NCI-H2107 treated with DMSO at 0.1 percent for 48 hours (cell line): Measurements from ENCODE around the gene CENPM.

Experiments used
- DNase-seq: peaks from one replicate; lab custom pipeline; 2025; ENCODE audit not compliant: unreplicated experiment; lab: John Stamatoyannopoulos, UW

The CENPM gene, protein sequence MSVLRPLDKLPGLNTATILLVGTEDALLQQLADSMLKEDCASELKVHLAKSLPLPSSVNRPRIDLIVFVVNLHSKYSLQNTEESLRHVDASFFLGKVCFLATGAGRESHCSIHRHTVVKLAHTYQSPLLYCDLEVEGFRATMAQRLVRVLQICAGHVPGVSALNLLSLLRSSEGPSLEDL

DNA sequence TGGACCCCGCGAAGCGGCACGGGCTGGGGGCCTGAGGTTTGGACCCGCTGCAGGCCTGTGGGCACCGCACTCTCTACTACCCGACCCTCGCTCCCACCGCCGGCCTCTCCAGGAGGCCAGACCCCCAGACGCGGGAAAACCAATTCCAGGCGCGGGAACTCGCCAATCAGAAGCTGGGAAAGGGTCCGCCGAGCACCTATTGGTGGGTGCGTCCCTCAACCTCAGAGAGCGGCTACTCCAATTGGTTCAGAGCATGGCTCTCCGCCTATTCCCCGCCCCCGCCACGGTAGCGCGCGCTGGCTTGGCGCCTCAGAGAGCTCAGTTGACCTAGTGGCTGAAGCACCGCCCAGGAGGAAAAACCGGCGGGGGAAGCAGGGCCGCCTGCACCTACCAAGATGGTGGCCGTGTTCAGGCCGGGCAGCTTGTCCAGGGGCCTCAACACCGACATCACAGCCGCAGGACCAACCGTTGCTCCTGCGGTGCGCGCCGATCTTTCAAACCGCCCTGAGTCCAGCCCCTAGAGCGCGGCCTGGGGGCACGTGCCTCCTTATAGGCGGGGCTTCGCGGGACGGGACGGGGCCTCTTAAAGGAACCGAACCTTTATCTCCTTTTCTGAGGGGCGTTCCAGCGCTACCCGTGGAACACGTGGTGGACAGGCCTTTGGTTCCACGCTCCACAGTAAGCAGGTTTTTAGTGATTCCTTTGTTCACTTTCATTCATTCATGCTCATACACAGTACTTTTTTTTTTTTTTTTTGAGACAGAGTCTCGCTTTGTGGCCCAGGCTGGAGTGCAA, at the start of gene CENPM:
Gene CENPM, minus strand, starts transcription at position 524 of the 795 bp plus-strand sequence. Its CDS starts 76 bp downstream, at position 448.
- peak; percentile 66 for DNase-seq

DNA sequence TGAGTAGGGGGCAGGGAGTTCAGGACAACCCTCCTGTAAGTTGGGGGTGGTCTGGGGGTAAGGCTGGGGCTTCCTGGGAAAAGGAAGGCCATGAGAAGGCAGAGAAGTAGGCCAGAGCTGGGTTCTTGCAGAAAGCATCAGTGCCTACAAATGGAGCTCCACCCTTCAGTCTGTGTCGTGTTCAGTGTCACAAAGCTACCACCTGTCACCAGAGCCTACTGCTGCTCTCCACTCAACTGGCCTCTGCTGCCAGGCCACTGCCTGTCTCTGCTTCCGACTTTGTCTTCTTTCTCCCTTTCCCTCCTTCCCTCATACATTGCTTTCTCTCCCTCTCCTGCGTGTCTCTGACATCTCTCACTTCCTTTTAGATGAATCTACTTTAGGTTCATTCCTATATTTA, 48.3 kb upstream of the CENPM start:
- no peak for DNase-seq

DNA sequence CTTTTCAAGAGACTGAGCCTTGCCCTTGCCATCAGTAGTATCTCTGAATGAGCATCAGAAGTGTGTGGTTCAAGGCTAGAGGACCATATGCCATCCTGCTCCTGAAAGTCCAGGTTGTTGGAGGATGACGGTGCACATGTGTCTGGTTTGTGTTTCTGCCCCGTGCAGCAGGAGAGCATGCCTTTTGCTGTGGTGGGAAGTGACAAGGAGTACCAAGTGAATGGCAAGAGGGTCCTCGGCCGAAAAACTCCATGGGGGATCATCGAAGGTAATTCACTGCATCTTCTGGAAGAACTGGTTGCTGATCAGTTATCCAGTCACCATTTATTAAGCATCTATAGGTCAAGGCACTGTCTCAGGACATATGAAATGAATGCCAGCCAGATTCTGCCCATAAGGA, 45.5 kb upstream of the CENPM start:
- no peak for DNase-seq

DNA sequence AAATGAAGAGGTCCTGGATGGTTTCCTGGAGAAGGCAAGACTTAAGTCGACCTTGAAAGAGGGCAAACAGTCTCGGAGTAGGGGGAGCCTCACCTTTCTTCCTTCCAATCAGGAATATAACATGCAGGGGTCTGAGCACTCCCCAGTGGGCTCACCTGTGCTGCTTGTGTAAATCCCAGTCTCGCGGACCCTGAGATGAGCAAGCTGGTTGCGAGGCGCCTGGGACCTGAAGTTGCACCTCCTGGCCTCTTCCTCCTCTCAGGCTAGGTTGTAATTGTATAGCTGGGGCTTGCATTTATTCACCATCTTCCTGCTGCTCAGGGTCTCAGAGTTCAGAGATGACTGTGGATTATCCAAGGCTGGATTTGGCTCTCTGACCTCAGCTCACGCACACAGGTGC, 44.2 kb upstream of the CENPM start:
- no peak for DNase-seq

DNA sequence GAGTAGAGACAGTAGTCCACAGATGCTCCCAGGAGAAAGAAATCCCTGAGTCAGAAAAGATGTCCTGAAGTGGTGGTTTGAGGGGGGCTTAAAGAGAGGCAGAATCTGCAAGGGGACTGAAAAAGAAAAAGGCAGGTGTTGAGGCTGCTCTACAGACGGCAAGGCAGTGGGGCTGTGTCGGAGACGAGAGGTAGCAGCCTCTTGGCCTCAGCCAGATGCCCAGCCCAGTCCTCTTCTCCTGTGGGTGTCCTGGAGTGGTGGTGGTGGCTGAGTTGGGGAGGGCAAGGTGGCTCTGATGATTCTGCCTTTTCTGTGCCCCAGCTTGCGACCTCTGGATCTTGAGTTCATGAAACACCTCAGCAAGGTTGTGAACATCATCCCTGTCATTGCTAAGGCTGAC, 42.3 kb upstream of the CENPM start:
- DNase-seq: no peak

DNA sequence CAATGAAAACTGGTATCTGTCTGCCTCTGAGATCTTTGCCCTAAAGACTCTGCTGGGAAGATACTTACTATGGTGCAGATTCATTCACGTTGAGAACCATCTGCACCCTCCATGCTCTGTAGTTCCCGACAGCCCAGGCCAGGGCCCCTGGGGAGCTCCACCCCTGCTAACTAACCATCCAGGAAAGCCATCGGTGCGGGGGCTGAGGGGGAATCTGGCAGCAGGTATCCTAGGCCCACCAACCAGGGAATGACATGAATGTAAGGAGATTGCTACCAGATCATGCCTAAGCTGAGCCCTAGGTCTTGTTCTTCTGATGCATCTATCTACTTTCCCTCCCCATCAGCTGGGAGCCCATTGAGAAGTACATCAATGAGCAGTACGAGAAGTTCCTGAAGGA, 40.3 kb upstream of the CENPM start:
- no peak for DNase-seq

DNA sequence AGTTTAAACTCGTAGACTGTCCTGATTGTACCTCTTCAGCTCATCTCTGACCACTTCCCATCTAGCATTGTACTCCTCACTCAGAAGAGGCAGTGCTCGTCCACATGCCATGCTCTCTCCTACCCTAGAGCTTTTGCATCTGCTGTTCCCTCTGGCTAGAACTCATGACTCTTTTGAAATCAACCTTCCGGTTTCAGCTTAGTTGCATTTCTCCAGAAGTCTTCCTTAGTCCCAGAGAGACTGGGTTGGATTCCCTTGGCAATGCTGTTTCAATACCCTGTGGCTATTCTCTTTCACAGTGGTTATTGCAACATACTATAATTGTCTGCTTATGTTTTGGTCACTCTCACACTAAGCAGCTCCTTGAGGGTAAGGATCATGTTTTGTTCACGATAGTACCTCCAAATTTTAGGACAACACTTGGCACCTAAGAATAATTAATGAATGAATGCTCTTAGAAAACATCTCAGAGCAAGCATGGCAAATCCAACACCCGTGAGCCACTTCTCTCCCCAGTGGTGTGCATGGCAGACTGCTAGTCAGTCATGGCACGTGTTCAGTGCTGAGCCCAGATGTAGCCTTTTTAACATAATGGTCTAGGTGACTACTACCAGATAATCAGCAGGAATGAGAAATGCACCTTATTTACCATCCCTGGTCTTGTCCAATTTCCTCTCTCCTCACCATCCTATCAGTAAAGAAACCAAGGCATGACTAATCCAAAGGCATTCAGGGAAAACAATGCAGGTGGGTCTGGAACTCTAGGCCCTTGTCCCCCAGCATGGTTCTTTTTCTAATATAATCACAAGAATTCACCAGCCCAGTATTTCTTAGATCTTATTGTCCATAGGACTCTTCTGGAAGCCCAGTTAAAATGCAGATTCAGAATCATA, 36.8 kb upstream of the CENPM start:
- no peak for DNase-seq

DNA sequence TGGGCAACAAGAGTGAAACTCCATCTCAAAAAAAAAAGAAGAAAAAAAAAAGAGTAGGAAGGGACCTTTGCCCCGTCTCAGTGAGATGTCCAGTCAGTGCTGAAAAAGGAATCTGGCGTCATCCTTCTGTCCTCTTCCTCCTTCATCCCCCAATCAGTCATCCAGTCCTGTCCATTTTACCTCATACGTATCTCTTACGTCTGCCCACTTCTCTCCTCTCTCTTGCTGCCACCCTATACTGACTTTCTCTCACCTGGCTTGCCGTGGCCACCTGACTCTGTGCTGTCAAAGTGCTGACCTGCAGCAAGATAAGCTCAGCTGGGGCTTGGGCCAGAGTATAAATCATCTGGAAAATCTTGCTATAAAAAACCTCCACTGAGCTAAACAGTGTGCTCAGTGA, 35.9 kb upstream of the CENPM start:
- no peak for DNase-seq

DNA sequence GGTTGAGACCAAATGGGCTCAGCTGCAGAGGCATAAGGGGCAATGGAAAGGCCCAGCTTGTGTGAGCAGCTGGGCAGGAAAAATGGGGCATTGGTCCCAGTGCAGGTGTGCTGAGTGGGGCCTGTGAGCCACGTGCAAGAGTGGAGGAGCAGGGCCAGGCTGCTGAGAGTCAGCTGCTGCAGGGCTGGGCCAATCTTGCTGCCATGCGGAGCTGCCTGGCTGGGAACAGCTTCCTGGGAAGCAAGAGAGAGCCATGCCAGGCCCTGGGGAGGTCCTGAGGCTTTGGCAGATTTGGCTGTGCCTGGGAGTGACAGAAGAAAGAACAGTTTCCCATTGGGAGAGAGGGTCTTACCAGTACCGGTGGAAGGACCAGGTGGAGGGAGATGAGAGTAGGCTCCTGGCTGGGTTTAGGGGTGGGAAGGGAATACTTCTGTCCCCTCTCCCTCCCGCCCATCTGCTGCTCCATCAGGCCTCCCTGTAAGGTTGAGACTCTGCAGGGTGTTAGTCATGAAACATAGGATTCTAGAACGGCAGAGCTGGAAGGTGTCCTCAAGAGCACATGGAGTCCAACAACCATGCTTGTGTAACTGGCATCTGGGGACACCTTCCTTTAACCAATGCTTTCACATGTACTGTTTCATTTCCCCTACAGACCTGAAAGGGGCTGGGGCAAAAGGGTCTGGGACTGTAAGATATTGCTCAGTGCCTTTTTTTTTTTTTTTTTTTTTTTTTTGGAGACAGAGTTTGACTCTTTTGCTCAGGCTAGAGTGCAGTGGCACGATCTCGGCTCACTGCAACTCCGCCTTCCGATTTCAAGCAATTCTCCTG, 32.7 kb upstream of the CENPM start:
- DNase-seq: no peak

DNA sequence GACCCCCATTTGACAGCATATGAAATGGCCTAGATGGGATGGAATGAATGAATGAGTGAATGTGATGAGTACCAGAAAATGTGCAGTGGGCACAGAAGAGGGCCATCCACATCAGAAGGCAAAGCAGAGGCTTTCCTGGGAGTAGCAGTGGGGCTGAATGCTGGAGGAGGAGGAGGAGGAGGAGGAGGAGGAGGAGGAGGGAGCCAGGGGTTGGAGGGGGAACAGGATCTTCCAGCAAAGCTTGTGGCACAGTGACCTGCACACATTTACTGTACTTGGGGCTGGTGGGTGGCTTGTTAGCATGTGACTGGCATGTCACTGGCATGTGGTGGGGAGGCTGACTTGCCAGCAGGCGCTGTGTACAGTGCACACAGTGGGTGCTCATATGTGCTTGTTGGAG, 31.8 kb upstream of the CENPM start:
- no peak for DNase-seq

DNA sequence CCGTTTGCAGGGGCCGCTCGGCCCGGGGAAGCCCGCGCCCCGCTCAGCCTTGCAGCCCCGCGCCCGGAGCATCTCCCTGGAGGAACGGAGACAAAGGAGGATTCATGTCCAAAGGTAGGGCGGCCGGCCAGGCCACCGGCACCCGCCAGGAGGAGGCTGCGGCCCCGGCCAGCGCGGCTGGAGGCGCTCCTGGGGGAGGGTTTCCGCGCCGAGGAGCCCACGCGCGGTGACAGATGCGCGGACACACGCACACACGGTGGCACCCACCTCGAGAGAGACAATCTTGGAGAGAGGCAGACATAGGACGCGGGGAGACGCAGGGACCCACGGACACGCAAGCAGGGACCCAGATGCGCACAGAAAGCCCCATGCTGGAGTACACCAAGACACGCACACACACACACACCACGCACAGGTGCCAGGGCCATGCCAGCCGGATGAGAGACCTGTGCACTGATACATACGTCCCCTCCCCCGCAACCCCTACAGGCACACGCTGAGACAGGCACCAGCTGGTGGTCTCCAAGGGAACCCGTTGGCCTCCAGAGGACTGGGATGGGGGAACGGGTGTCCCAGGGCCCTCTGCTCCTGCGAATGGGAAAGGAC, 30.1 kb upstream of the CENPM start:
- peak; percentile 32 for DNase-seq

DNA sequence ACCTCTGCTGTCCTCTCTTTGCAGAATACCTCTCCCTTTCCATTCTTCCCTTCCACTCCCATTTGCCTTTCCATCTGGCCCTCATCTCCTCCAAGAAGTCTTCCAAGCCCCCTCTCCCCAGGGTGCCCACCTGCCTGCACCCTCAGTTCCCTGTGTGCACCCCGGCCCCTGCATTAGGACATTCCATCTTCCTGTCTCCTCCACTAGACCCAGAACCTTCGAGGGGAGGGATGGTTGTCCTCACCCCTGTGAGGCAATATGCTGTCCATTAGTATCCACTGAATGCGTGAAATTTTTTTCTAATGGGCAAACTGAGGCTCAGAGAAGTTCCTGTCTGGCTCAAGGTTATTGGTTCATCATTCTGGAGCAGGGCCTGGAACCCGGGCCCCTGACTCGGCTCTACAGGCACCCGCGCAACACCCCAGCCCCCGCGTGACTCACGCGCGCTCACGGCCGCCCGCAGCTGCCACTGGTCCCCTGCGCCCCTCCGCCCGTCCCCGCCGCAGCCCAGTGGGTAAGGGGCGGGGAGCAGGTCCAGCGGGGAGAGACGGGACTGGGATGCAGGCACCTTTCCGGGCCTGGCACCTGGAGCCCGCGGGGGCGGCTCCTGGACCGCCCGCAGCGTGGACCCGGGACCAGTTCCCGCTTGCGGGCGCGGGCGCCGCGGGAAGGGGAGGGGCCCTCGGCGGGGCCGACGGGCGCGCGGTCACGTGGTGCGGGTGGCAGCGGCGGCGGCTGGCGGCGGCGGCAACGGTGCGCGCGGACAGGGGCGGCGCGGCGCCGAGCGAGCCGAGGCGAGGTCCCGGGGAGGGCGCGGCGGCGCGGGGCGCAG, 29.3 kb upstream of the CENPM start:
- peak; percentile 5 for DNase-seq

DNA sequence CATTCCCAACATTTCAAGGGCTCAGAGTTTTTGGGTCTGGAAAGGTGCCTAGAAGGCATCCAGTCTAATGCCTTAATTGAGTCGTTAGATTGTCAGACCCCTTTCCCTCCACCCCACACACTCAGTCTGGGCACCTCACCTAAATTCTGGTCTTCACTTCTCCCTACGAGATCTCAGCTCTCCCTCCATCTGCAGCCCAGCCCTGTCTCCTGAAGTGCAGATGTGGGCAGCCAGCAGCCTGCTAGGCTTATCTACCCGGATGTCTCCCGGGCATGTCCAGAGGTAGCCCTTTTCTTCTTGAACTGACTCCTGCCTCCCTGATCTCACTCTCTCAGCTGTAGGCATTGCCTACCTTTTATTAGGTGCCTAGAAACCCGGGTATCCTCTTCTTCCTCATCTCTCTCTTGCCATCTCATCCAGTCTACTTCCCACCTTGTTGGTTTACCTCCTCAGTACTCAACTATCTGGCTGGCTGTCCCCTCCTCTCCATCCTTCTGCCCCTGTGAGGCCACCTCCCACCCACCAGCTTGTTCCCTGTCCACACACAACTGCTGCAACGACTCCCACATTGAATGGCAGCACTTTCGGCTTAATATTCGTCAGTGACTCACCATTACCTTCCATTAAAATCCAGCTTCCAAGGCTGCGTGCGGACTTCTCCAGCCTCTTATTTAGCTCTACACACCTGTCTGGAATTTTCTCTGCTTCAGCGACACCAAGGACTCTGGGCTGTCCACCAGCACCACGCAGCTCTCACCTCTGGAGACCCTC, 28.5 kb upstream of the CENPM start:
- DNase-seq: no peak

DNA sequence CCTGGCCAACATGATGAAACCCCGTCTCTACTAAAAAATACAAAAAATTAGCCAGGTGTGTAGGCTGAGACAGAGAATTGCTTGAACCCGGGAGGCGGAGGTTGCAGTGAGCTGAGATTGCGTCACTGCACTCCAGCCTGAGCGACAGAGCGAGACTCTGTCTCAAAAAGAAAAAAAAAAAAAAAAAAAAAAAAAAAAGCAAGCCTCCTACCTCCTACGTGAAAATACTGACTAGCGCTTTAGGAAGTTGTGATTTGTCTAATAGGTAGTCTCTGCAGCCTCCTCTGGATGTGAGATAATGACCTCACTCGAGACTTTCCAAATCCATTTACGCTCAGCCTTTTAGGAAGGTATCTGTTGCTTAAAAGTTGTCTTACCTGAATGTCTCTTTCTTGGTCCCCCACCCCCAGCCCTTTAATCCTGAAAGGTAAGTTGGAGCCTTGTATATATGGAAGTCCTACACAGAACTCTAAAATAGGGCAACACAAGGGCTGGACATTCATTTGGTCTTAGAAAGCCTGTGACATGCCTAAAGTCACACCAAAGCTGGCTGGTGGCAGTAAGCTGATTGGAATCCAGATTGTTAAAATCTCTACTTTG, 27.8 kb upstream of the CENPM start:
- DNase-seq: no peak

DNA sequence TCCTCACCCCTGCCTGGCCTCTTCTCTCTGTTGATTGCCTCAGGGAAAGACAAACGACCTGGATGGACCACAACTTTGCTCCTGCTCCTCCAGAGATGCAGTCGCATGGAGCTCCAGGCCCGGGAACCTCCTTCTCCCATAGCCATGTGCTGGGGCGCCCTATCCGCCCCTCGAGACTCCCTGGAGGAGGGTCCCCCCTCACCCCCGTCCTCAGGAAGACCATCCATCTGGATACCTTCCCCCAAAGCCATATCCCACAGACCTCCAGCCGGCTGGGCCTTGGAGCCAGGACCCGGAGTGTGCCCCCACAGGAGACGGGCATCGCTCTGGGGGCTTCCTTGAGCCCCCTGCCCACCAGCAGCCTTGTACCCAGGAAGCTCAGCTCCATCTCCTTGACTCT, 24.5 kb upstream of the CENPM start:
- no peak for DNase-seq

DNA sequence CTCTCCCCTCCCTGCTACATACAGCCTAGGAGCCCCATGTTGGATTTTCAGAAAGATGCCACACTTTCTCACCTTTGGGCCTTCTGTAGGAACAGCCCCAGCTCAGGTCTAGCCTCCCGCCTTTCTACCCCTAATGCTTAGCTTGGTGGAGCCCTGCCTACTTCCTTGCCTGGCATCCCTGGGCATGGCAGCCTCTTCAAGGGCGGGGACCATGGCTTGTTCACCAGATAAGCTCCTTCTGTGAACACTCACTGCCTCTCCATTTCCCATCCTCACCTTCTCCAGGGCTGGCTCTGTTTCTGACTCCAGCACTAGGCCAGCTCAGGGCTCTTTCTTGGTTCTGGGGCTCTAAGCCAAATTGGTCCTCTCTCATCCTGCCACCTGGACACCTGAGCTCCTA, 23.6 kb upstream of the CENPM start:
- DNase-seq: no peak

DNA sequence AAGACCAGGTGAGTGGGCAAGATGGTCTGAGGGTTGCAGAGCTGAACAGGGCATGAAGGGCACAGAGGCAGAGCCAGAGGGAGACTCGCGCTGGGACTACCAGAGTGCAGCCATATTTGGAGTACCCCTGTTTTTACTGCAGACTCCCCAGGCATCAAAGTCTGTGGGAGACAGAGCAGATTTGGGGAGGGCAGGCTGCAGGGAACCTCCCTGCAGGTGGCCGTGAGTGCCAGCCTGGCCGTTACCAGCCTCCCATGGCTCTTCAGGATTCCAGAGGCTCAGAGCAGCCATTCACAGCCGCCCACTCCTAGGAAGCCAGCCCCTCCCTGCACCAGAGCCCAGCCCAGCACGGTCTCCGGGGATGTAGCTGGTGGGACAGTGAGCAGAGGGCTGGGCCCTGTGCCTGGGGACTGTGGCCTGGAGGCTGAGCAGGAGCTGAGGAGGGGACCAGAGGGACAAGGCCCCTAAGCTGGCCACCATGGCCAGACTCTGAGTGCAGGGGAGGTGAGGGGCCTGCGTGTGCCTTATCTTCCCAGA, 22.2 kb upstream of the CENPM start, which contains the start of gene SEPTIN3:
Gene SEPTIN3, plus strand, starts transcription at position 334 of the 537 bp plus-strand sequence. CDS start 2,050 bp downstream, outside the sequence.
- DNase-seq: no peak

DNA sequence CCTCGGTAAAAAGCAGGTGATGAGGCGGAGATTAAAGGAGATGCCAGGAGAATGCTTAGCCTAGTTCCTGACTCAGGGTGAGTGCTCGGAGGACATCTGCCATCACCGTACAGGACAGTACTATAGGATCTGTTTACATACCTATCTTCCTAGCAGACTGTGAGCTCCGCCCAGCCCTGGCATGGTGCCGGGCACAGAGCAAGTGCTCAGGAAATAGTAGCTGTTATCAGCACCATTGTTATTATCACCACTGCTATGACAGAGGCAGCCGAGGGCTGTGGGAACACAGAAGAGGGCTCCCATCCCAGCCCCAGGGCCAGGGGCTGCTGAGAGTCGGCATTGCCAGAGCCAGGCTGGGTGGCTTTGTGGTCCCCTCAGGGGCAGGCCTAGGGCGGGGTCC, 21.6 kb upstream of the CENPM start:
- DNase-seq: no peak
